Measurements from ENCODE around the gene TAF10. TPM values are rescaled to one million over a fixed set of nuclear protein-coding genes. Genes with fewer than 3 reads are reported as not detected.

The TAF10 gene
- total and polyA plus RNA-seq, 3 donors from 2014 or later = 123 to 389 (median 210) TPM

DNA sequence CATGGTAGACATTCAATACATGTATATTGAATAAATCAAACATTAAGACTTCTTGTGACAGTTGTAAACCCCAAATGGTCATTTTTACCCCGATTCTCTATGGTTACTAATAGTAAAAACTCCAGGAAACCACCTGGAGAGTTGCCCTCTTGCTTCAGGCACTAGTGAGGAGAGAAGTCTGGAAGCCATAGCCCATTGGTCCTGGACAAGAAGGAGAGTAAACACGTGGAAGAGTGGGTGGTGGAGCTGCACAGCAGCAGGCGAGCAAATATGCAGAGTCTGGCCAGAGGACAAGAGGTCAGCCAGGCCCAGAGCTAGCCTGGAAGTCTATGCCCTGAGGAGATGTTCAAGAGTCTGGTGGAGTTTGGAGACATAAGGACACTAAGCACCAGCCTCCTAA, 25.9 kb upstream of the TAF10 start:
- intact Hi-C loops (cut with DNase I; ENCODE audit: low total_unique reads) = no loop called here
- DNase-seq = peak; percentile 59
- no peak overlapping the region for H3K27ac ChIP-seq
- 28 to 56% methylated on average over 3 of the region's 3 CpGs for WGBS, 2 donors
- H3K9me3 ChIP-seq = no peaks in the 10 kb centered on the region
- H3K4me3 ChIP-seq = no peak overlapping the region
- TF ChIP-seq, protein P1, sequence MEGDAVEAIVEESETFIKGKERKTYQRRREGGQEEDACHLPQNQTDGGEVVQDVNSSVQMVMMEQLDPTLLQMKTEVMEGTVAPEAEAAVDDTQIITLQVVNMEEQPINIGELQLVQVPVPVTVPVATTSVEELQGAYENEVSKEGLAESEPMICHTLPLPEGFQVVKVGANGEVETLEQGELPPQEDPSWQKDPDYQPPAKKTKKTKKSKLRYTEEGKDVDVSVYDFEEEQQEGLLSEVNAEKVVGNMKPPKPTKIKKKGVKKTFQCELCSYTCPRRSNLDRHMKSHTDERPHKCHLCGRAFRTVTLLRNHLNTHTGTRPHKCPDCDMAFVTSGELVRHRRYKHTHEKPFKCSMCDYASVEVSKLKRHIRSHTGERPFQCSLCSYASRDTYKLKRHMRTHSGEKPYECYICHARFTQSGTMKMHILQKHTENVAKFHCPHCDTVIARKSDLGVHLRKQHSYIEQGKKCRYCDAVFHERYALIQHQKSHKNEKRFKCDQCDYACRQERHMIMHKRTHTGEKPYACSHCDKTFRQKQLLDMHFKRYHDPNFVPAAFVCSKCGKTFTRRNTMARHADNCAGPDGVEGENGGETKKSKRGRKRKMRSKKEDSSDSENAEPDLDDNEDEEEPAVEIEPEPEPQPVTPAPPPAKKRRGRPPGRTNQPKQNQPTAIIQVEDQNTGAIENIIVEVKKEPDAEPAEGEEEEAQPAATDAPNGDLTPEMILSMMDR (IDR thresholded peaks at IDR 0.05) = no peak
- TF ChIP-seq POLR2A (IDR thresholded peaks at IDR 0.05) = no peak
- H3K27me3 ChIP-seq = no peaks in the 10 kb centered on the region
- H3K4me1 ChIP-seq = peaks cover 7% of the 10 kb centered on the region
- H3K36me3 ChIP-seq (ENCODE audit: low read depth, missing control alignments) = no peaks in the 10 kb centered on the region

DNA sequence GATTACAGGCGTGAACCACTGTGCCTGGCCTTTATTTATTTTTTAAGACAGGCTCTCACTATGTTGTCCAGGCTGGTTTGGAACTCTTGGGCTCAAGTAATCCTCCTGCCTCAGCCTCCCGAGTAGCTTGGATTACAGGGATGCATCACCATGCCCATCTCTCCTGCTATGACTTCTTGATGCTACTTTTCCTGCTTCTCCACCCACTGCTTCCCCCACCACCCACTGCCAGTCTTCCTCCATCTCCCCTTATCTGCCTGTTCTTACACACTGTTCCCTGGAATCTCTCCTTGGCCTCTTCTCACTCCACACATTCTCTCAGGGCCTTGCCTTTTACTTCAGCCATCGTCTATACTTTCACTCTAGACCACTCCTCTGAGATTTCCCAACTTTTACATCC, 24.5 kb upstream of the TAF10 start:
- H3K4me3 ChIP-seq = no peak overlapping the region
- no peaks in the 10 kb centered on the region for H3K9me3 ChIP-seq
- H3K27me3 ChIP-seq = no peaks in the 10 kb centered on the region
- peaks cover 7% of the 10 kb centered on the region for H3K4me1 ChIP-seq
- no peak for DNase-seq
- WGBS, 2 donors = 82 to 89% methylated on average over 3 of the region's 3 CpGs
- no peak overlapping the region for H3K27ac ChIP-seq
- no peak for TF ChIP-seq POLR2A (IDR thresholded peaks at IDR 0.05)
- TF ChIP-seq, protein P1 (IDR thresholded peaks at IDR 0.05) = no peak
- no peaks in the 10 kb centered on the region for H3K36me3 ChIP-seq (ENCODE audit: low read depth, missing control alignments)
- intact Hi-C loops (cut with DNase I; ENCODE audit: low total_unique reads) = no loop called here

DNA sequence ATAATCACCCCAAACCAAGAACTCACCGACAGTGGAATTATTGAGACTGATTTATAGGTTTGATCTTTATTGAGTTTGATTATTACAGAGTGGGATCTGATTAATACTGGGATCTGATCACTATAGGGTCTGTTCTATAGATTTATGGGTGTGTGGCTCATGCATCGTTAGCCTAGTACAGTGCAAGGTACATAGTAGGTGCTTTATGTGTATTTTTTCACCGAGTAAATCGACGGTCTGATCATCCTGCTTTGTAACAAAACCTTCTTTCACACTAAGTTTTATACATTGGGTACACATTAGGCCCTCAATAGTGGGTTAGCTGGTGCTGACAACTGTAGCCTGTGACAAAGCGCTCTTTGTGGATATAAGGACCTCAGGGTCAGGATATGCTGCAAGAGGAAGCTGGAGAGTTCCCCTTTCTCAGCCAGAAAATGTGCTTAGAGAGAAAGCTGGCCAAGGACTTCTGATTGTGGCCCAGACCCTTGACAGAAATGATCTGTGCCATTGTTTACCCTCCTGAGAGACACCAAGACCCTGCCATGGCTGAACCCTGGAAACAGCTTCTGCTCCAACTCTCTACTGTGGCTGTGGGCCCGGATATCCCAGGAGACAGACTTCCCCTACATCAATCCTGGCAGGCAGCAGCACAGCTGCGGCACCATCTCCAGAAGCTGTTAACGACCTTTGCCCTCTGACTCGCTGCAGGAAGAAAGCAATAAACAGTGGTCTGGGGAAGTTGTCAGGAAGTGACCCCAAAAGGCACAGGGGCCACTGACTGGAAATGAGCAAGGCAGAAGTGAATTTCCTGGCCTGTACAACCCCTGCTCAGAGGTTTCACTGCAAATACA, 23.3 kb upstream of the TAF10 start:
- DNase-seq = no peak
- H3K9me3 ChIP-seq = no peaks in the 10 kb centered on the region
- H3K27me3 ChIP-seq = no peaks in the 10 kb centered on the region
- WGBS, 2 donors = 56 to 63% methylated on average over 10 of the region's 10 CpGs
- H3K4me1 ChIP-seq = peaks cover 7% of the 10 kb centered on the region
- H3K36me3 ChIP-seq (ENCODE audit: low read depth, missing control alignments) = no peaks in the 10 kb centered on the region
- no peak overlapping the region for H3K4me3 ChIP-seq
- H3K27ac ChIP-seq = peak overlapping the region in 1 of 2 donors; percentile 1
- no peak for TF ChIP-seq POLR2A (IDR thresholded peaks at IDR 0.05)
- TF ChIP-seq, protein P1 (IDR thresholded peaks at IDR 0.05) = no peak
- intact Hi-C loops (cut with DNase I; ENCODE audit: low total_unique reads) = no loop called here

DNA sequence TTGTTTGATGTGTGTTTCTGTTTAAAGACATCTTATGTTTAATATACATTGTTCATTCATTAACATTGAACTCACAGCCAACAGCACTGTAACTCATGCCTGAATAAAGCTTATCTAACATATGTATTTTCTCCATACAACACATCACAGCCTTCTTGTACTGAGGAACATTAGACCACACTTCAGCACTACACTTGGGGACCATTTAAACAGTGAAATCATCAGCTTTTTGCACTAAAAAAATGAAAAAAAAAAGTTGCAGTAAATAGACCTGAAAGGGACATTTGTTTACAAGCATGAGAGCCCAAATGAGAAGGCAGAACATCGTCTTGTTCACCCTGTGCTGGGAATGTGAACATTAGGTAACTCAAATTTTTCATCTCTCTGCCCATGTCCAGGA, 22.5 kb upstream of the TAF10 start:
- Histone ChIP-seq H3K27me3 (no peaks in the 10 kb centered on the region), H3K4me3 (no peak overlapping the region), H3K36me3 (ENCODE audit: low read depth, missing control alignments) (no peaks in the 10 kb centered on the region), H3K9me3 (no peaks in the 10 kb centered on the region), H3K4me1 (peaks cover 7% of the 10 kb centered on the region), H3K27ac (no peak overlapping the region)
- intact Hi-C loops (cut with DNase I; ENCODE audit: low total_unique reads) = no loop called here
- TF ChIP-seq, protein P1 (IDR thresholded peaks at IDR 0.05) = no peak
- no peak for TF ChIP-seq POLR2A (IDR thresholded peaks at IDR 0.05)
- no peak for DNase-seq
- 58 to 65% methylated on average over 1 of the region's 1 CpG for WGBS, 2 donors

Measured in testis (tissue), 3 donors.